Kidney epithelial cell (primary cell): ENCODE results near the gene ROPN1L. TPM values are rescaled to one million over a fixed set of nuclear protein-coding genes. Genes with fewer than 3 reads are reported as not detected.

Source experiments
- DNase-seq: peaks from one replicate; pipeline ENCODE4 v3.0.0-alpha.2; 2010; ENCODE audit warnings: low read depth
- H3K27me3 ChIP-seq: 2 replicates; pipeline ENCODE4 v1.6.0; 2011; ENCODE audit warnings: low read length; ENCODE audit not compliant: control insufficient read depth, insufficient read depth
- H3K36me3 ChIP-seq: 2 replicates; pipeline ENCODE4 v1.5.1; 2011; ENCODE audit warnings: low read length; ENCODE audit not compliant: control insufficient read depth, insufficient read depth
- H3K4me3 ChIP-seq: 2 replicates; pipeline ENCODE4 v1.5.1; 2011; ENCODE audit warnings: low read depth, mild to moderate bottlenecking, control low read depth, low read length
- total RNA-seq: library from RNA; depleted of rRNA; stranded (reverse); fragments of >200 nt; gene quantifications from 2 replicates; pipeline ENCODE4 v1.2.3, GENCODE V29; 2015
- TF ChIP-seq, protein P1 (sequence below): IDR thresholded peaks from 2 replicates; pipeline ENCODE4 v1.5.1; 2011; ENCODE audit warnings: mild to moderate bottlenecking, moderate library complexity, low read length, control low read depth, inconsistent platforms; ENCODE audit not compliant: insufficient read depth, poor library complexity, severe bottlenecking

ROPN1L gene
- total RNA-seq, 1 donor from 2014 or later: 0.21 TPM

DNA sequence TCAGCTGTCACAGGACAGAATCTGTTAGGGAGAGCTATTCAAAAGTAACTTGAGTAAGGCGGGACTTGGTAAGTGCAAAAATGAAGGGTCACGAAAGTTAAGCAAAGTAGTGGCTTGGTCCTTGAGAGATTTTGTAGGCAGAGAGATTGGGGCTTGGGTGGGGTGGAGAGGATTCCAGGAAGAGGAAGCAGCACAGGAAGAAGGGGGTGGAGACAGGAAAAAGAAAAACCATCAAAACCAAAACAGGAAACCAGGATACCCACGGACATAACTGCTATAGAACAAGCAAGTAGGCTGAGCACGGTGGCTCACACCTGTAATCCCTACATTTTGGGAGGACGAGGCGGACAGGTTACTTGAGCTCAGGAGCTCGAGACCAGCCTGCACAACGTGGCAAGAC lies 3.7 kb downstream of the ROPN1L start:
- Histone ChIP-seq H3K27me3 (no peaks in the 10 kb centered on the region), H3K4me3 (no peak overlapping the region), H3K36me3 (no peaks in the 10 kb centered on the region)
- TF ChIP-seq, protein P1, sequence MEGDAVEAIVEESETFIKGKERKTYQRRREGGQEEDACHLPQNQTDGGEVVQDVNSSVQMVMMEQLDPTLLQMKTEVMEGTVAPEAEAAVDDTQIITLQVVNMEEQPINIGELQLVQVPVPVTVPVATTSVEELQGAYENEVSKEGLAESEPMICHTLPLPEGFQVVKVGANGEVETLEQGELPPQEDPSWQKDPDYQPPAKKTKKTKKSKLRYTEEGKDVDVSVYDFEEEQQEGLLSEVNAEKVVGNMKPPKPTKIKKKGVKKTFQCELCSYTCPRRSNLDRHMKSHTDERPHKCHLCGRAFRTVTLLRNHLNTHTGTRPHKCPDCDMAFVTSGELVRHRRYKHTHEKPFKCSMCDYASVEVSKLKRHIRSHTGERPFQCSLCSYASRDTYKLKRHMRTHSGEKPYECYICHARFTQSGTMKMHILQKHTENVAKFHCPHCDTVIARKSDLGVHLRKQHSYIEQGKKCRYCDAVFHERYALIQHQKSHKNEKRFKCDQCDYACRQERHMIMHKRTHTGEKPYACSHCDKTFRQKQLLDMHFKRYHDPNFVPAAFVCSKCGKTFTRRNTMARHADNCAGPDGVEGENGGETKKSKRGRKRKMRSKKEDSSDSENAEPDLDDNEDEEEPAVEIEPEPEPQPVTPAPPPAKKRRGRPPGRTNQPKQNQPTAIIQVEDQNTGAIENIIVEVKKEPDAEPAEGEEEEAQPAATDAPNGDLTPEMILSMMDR: no peak
- no peak for DNase-seq

DNA sequence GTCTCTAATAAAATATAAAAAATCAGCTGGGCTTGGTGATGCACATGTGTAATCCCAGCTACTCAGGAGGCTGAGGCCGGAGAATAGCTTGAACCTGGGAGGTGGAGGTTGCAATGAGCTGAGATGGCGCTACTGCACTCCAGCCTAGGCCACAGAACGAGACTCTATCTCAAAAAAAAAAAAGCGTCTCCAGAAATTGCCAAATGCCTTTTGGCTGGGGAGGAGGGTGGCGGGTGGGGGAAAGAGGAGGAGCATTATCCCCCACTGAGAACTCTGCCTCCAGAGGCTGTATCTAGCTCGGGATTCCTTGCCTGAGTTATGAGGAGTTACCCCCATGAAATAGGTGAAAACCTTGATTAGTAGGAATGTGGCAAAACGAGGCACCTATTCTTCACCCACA lies 4.8 kb downstream of the ROPN1L start:
- Histone ChIP-seq H3K36me3 (no peaks in the 10 kb centered on the region), H3K27me3 (no peaks in the 10 kb centered on the region), H3K4me3 (no peak overlapping the region)
- DNase-seq: no peak
- TF ChIP-seq, protein P1: no peak

DNA sequence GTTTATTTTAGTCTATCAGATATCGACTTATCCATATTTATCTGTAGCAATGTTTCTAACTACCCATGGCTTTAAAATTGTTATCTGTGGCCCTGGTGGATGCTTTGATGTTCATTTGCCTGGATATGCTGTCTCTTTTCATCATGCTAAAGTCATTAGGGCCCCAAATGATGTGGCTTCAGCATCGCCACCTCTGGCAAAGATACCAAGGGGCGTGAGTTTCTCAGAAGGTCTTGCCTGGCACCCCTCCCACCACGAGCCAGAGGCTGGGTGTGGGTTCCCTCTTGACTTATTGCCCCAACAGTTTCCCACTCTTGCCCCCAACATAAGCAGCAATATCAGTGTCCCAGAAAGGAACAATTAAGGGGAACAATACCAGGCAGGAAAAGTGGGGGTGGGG lies 5.4 kb downstream of the ROPN1L start:
- Histone ChIP-seq H3K4me3 (no peak overlapping the region), H3K36me3 (no peaks in the 10 kb centered on the region), H3K27me3 (no peaks in the 10 kb centered on the region)
- no peak for DNase-seq
- TF ChIP-seq, protein P1: no peak

DNA sequence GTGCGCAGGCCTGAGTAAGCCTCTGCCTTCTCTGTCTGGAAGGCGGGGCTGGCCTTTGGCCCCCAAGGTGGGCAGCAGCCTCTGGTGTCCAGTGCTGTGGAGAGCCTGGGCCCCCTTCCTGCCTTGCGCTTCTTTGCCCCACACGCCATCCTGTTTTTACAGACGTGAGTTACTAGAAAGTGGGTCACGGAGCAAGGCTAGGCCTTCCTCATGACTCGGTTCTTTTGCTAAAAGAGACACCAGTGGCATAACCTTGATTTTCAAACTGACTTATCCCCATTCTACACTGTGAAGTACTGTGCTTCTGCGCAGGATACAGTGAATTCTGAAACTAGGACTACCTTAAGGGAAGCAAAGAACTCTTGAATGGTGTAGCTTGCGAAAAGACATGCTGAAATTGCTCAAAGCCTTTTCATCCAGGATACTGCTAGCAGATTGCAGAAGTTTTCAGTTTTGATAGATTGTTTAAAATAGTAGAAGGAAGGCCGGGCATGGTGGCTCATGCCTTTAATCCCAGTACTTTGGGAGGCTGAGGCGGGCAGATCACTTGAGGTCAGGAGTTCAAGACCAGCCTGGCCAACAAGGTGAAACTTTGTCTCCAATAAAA lies 7.2 kb downstream of the ROPN1L start:
- no peak for DNase-seq

DNA sequence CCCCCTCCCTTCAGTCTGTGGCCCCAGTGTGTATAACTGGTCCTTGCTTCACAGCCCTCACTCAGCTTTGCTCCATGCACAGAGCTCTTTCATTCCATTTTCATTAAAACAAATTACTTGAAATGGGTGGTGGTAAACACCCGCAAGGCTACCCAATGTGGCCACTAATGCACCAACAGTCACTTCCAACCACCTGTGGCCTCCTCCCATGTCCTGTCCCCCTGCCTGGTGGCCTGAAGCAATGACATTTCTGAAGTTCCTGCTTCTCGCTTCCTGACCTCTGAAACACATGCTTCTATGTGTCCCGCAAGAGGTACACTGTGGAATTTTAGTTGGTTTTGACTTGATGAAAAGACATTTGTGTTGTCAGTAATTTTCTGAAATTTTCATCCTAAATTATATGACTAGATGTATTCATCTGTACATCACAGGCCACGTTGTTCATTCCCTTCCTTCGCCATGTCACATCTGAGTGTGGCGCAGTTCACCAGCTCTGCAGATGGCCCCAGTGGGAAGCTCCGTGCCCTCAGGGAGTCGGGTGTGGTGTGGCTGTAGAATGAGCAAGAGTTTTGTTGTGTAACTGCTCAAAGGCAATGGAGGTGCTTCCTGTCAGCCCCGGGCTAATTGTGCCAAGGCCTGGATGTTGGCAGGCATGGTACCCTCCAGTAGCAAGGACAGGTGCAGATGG lies 9.6 kb downstream of the ROPN1L start:
- H3K27me3 ChIP-seq: no peaks in the 10 kb centered on the region
- H3K36me3 ChIP-seq: no peaks in the 10 kb centered on the region
- TF ChIP-seq, protein P1: no peak
- no peak for DNase-seq
- no peak overlapping the region for H3K4me3 ChIP-seq

More for the DNA sequence above, 7.2 kb downstream of the ROPN1L start:
- Histone ChIP-seq H3K36me3 (no peaks in the 10 kb centered on the region), H3K4me3 (no peak overlapping the region), H3K27me3 (no peaks in the 10 kb centered on the region)
- TF ChIP-seq, protein P1: no peak
